ENCODE data around the gene PANX1. TPM values are rescaled to one million over a fixed set of nuclear protein-coding genes. Genes with fewer than 3 reads are reported as not detected.

PANX1 gene
- total RNA-seq, 1 experiment from 2014 or later = 37.5 TPM

DNA sequence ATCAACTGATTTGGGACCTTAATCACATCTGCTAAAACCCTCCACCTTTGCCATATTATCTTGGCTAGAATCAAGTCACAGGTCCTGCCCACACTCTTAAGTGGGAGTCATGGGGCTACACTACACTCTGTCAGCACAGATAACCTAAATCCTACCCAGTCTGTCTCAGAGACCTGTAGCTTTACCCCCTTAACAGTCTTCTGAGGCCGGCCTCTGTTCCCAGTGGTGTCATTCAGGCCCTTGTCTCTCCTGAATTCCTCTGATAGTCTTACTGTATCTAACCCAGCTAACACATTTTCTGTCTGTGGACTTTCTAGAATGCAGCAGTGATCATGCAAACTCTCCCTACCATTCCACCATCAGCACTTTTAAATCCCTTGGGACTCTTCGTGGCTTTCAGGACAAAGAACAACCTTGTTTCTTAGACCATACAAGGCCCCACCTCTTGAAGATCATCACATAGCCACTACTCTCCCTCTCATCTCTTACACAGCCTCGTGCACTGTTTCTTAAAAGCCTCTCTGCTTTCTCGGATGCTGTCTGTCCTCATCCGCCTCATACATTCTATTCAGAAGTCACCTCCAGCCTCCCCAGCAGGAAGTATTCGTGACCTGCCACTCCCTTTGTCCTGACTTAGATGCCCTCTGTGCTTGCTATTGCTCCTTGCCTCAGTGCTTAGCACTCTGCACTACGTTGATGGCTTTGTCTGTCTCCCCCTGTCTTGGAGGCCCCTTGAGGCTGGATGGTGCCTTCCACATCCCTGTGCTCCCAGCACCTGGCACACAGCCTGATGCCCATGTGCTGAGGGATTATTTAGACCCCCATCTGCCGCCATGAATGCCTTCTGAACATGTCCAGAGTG, 57.9 kb downstream of the PANX1 start:
- Histone ChIP-seq H2BK5ac (ENCODE audit: insufficient read length, low read length) (no peak overlapping the region), H3K9me3 (ENCODE audit: control insufficient read depth, low read depth, low read length) (no peaks in the 10 kb centered on the region), H3K27ac (ENCODE audit: insufficient read length, low read depth, low read length) (no peak overlapping the region), H3K4me1 (ENCODE audit: insufficient read depth, low read length) (0 out of 2 replicates have a peak, but pooled peaks cover 2% of the 10 kb centered on the region), H3K56ac (ENCODE audit: insufficient read length, low read depth, low read length) (no peak overlapping the region), H3K9ac (ENCODE audit: extremely low read depth, insufficient read length, low read length) (no peak overlapping the region), H3K23me2 (ENCODE audit: insufficient read length, low read depth, low read length, poor library complexity, severe bottlenecking) (no peaks in the 10 kb centered on the region), H2AK5ac (ENCODE audit: insufficient read length, low read length) (no peak overlapping the region), H3K4ac (ENCODE audit: low read depth, low read length) (no peak overlapping the region), H2BK20ac (ENCODE audit: low read depth, low read length, poor library complexity, severe bottlenecking) (no peak overlapping the region), H4K91ac (ENCODE audit: insufficient read length, low read depth, low read length) (no peak overlapping the region), H3K14ac (ENCODE audit: insufficient read depth, low read length) (no peak overlapping the region), H2AFZ (ENCODE audit: low read length) (no peak overlapping the region), H3K27me3 (ENCODE audit: insufficient read depth, low read length) (no peaks in the 10 kb centered on the region), H3K23ac (ENCODE audit: insufficient read length, low read depth, low read length) (no peak overlapping the region), H2BK15ac (ENCODE audit: low read depth, low read length) (no peak overlapping the region), H3K79me1 (ENCODE audit: insufficient read depth, low read depth, low read length, poor library complexity, severe bottlenecking) (no peaks in the 10 kb centered on the region), H3K79me2 (ENCODE audit: insufficient read depth, low read length) (no peaks in the 10 kb centered on the region), H4K20me1 (ENCODE audit: control insufficient read depth, insufficient read depth, insufficient read length) (no peaks in the 10 kb centered on the region), H3T11ph (ENCODE audit: low read length) (no peak overlapping the region), H4K5ac (ENCODE audit: insufficient read length, low read depth, low read length) (no peak overlapping the region), H4K8ac (replicated peaks; ENCODE audit: insufficient read length, low read depth, low read length) (no peak overlapping the region), H2BK120ac (ENCODE audit: low read depth, low read length, poor library complexity, severe bottlenecking) (no peak overlapping the region), H3K18ac (ENCODE audit: insufficient read length, low read depth, low read length) (no peak overlapping the region), H3K4me2 (ENCODE audit: insufficient read depth, insufficient read length, low read length) (no peak overlapping the region), H2BK12ac (ENCODE audit: insufficient read length, low read depth, low read length) (no peak overlapping the region)
- Mint-ChIP-seq H3K4me3 (no peak overlapping the region), H3K4me1 (peaks cover 20 to 27% of the 10 kb centered on the region in 2 experiments), H3K9me3 (peaks cover 3 to 4% of the 10 kb centered on the region in 2 experiments; a peak in 1 of 5 replicates), H3K36me3 (ENCODE audit: insufficient read depth in 1 of 3, low read depth in 3 of 3) (peaks cover 7 to 15% (median 8%) of the 10 kb centered on the region in 3 experiments), H3K27ac (no peak overlapping the region; a peak in 1 of 7 replicates), H3K27me3 (ENCODE audit: low read depth) (no peaks in the 10 kb centered on the region)
- no peak for DNase-seq
- no CpG with 5 or more reads among the region's 8 CpGs for WGBS (ENCODE audit: extremely low coverage, insufficient read length, low lambda C conversion rate)
- TF ChIP-seq, protein P1, sequence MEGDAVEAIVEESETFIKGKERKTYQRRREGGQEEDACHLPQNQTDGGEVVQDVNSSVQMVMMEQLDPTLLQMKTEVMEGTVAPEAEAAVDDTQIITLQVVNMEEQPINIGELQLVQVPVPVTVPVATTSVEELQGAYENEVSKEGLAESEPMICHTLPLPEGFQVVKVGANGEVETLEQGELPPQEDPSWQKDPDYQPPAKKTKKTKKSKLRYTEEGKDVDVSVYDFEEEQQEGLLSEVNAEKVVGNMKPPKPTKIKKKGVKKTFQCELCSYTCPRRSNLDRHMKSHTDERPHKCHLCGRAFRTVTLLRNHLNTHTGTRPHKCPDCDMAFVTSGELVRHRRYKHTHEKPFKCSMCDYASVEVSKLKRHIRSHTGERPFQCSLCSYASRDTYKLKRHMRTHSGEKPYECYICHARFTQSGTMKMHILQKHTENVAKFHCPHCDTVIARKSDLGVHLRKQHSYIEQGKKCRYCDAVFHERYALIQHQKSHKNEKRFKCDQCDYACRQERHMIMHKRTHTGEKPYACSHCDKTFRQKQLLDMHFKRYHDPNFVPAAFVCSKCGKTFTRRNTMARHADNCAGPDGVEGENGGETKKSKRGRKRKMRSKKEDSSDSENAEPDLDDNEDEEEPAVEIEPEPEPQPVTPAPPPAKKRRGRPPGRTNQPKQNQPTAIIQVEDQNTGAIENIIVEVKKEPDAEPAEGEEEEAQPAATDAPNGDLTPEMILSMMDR (conservative IDR thresholded peaks at IDR 0.05) = no peak

All from H9 (cell line).